H1 (cell line): ENCODE data around the gene CACNA1C. TPM values are rescaled to one million over a fixed set of nuclear protein-coding genes. Genes with fewer than 3 reads are reported as not detected.

Experiments used
- CTCF ChIA-PET: fragments of 300-600 bp; sonication (Branson Sonifier 250); formaldehyde crosslinking; loops from one replicate; lab custom pipeline; 2021; ENCODE audit not compliant: partially characterized antibody; lab: Charles Lee
- POLR2A ChIA-PET: fragments of 300-600 bp; sonication (Branson Sonifier 250); formaldehyde crosslinking; loops from one replicate; lab custom pipeline; 2021; ENCODE audit warnings: inconsistent platforms; ENCODE audit not compliant: partially characterized antibody; lab: Charles Lee
- DNase-seq, 2 experiments: peaks; one replicate each; pipeline versions ENCODE4 v3.0.0 to v3.0.0-alpha.2; 2010 to 2022; ENCODE audit warnings: low spot score in 2 of 2, low read depth in 1 of 2, mixed read lengths in 1 of 2
- FAIRE-seq: peaks from 2 replicates; lab custom pipeline; 2011; peaks lifted over from hg19 to GRCh38; lab: Jason Lieb, UNC
- H2AFZ ChIP-seq: 2 replicates; pipeline ENCODE4 v1.8.1; 2012; ENCODE audit warnings: low read length, inconsistent platforms
- H2AK5ac ChIP-seq: 2 replicates; pipeline ENCODE4 v1.6.1; 2013; ENCODE audit warnings: low read depth, low read length
- H2BK120ac ChIP-seq: replicated peaks from 2 replicates; pipeline ENCODE3; 2013; ENCODE audit warnings: low read depth, low read length, inconsistent platforms
- H2BK12ac ChIP-seq: 2 replicates; pipeline ENCODE4 v1.6.1; 2013; ENCODE audit warnings: low read depth, low read length
- H2BK15ac ChIP-seq: 2 replicates; pipeline ENCODE4 v1.6.1; 2013; ENCODE audit warnings: low read length
- H2BK20ac ChIP-seq: 2 replicates; pipeline ENCODE4 v1.6.1; 2013; ENCODE audit warnings: low read length
- H2BK5ac ChIP-seq: 2 replicates; pipeline ENCODE4 v1.6.1; 2013; ENCODE audit warnings: low read depth, low read length
- H3K14ac ChIP-seq: 2 replicates; pipeline ENCODE4 v1.6.1; 2013; ENCODE audit warnings: inconsistent platforms; ENCODE audit not compliant: insufficient read length
- H3K18ac ChIP-seq: 2 replicates; pipeline ENCODE4 v1.6.1; 2013; ENCODE audit warnings: low read length; ENCODE audit errors: extremely low read depth
- H3K23ac ChIP-seq: 2 replicates; pipeline ENCODE4 v1.6.1; 2013; ENCODE audit warnings: inconsistent platforms; ENCODE audit not compliant: insufficient read length
- H3K23me2 ChIP-seq: 2 replicates; pipeline ENCODE4 v1.6.1; 2013; ENCODE audit warnings: low read depth, low read length
- H3K27ac ChIP-seq: 2 replicates; pipeline ENCODE4 v1.6.1; 2011; ENCODE audit warnings: low read depth, low read length, inconsistent platforms
- H3K27me3 ChIP-seq, 4 experiments: replicated peaks in 1 of 4; 1 replicate in 1 of 4; 2 replicates in 3 of 4; pipeline versions ENCODE4 v1.6.1 to v1.8.1; 2011 to 2013; ENCODE audit warnings: low read length in 3 of 4, mild to moderate bottlenecking in 3 of 4, inconsistent platforms in 2 of 4, mixed read lengths in 2 of 4, moderate library complexity in 1 of 4; ENCODE audit not compliant: control insufficient read depth in 3 of 4, insufficient read depth in 3 of 4; ENCODE audit errors: extremely low read depth in 1 of 4
- H3K36me3 ChIP-seq, 4 experiments: 2 replicates each; pipeline versions ENCODE4 v1.6.1 to v1.8.1; 2011 to 2013; ENCODE audit warnings: mild to moderate bottlenecking in 4 of 4, low read length in 3 of 4, moderate library complexity in 2 of 4, control low read depth in 1 of 4, inconsistent platforms in 1 of 4; ENCODE audit not compliant: insufficient read depth in 4 of 4, control insufficient read depth in 2 of 4
- H3K4ac ChIP-seq: replicated peaks from 2 replicates; pipeline ENCODE3; 2013; ENCODE audit warnings: low read length, low read depth, mixed read lengths, inconsistent platforms; ENCODE audit not compliant: insufficient read length
- H3K4me1 ChIP-seq, 4 experiments: replicated peaks in 1 of 4; 1 replicate in 1 of 4; 2 replicates in 3 of 4; pipeline versions ENCODE4 v1.6.1 to v1.8.1; 2011 to 2013; ENCODE audit warnings: low read length in 3 of 4, inconsistent platforms in 2 of 4, mixed read lengths in 1 of 4; ENCODE audit not compliant: insufficient read depth in 4 of 4, control insufficient read depth in 3 of 4
- H3K4me2 ChIP-seq, 2 experiments: 2 replicates each; pipeline versions ENCODE4 v1.6.1 to v1.8.1; 2011 to 2013; ENCODE audit warnings: low read depth in 2 of 2, low read length in 2 of 2, control low read depth in 1 of 2, inconsistent platforms in 1 of 2, mild to moderate bottlenecking in 1 of 2; ENCODE audit not compliant: insufficient read depth in 1 of 2
- H3K4me3 ChIP-seq, 4 experiments: fragments of 200-600, 300-600 bp in 1 of 4; sonication (generic), shearing (Covaris generic), sonication (Bioruptor Twin) in 1 of 4; 2 replicates each; pipeline versions ENCODE4 v1.5.1 to v1.8.1; 2011 to 2016; ENCODE audit warnings: low read length in 4 of 4, low read depth in 3 of 4, control low read depth in 2 of 4, inconsistent platforms in 2 of 4, mild to moderate bottlenecking in 2 of 4, mixed read lengths in 1 of 4, moderate library complexity in 1 of 4; ENCODE audit not compliant: insufficient read depth in 2 of 4; ENCODE audit errors: extremely low read depth in 1 of 4
- H3K56ac ChIP-seq: replicated peaks from 2 replicates; pipeline ENCODE3; 2013; ENCODE audit warnings: low read depth, mild to moderate bottlenecking, mixed read lengths, low read length, inconsistent platforms; ENCODE audit not compliant: insufficient read length
- H3K79me1 ChIP-seq: 2 replicates; pipeline ENCODE4 v1.6.1; 2013; ENCODE audit warnings: low read depth, low read length, control low read depth
- H3K79me2 ChIP-seq, 2 experiments: 2 replicates each; pipeline versions ENCODE4 v1.6.1 to v1.8.1; 2012 to 2013; ENCODE audit warnings: low read length in 2 of 2, mild to moderate bottlenecking in 2 of 2, inconsistent platforms in 1 of 2; ENCODE audit not compliant: insufficient read depth in 2 of 2, control insufficient read depth in 1 of 2
- H3K9ac ChIP-seq, 4 experiments: replicated peaks in 1 of 4; 1 replicate in 1 of 4; 2 replicates in 3 of 4; pipeline versions ENCODE4 v1.6.1 to v1.8.1; 2011 to 2013; ENCODE audit warnings: low read depth in 3 of 4, low read length in 3 of 4, control low read depth in 2 of 4, mild to moderate bottlenecking in 2 of 4, moderate library complexity in 2 of 4, inconsistent platforms in 1 of 4; ENCODE audit errors: extremely low read depth in 1 of 4
- H3K9me3 ChIP-seq, 2 experiments: 2 replicates each; pipeline versions ENCODE4 v1.6.1 to v1.8.1; 2012 to 2013; ENCODE audit warnings: mild to moderate bottlenecking in 2 of 2, moderate library complexity in 2 of 2, control low read depth in 1 of 2, inconsistent platforms in 1 of 2, low read depth in 1 of 2, low read length in 1 of 2, mixed read lengths in 1 of 2; ENCODE audit not compliant: insufficient read depth in 2 of 2
- H4K20me1 ChIP-seq, 2 experiments: replicated peaks in 1 of 2; 2 replicates each; pipeline versions ENCODE3 to v1.8.1; 2011 to 2013; ENCODE audit warnings: inconsistent platforms in 2 of 2, low read length in 2 of 2, mild to moderate bottlenecking in 1 of 2; ENCODE audit not compliant: insufficient read depth in 2 of 2, control insufficient read depth in 1 of 2
- H4K5ac ChIP-seq: 2 replicates; pipeline ENCODE4 v1.6.1; 2013; ENCODE audit warnings: low read length, low read depth, mixed read lengths, inconsistent platforms; ENCODE audit not compliant: insufficient read length
- H4K8ac ChIP-seq: 2 replicates; pipeline ENCODE4 v1.8.0; 2013; ENCODE audit warnings: mild to moderate bottlenecking, moderate library complexity, low read length, inconsistent platforms; ENCODE audit not compliant: insufficient read depth; ENCODE audit errors: extremely low read depth
- H4K91ac ChIP-seq: replicated peaks from 2 replicates; pipeline ENCODE3; 2013; ENCODE audit warnings: low read length, mixed read lengths, inconsistent platforms; ENCODE audit not compliant: insufficient read length
- ASH2L ChIP-seq: fragments of 200-600, 300-600 bp; sonication (generic); IDR thresholded peaks from one replicate; pipeline ENCODE4 v1.7.1; 2017; ENCODE audit warnings: low read length
- BCL11A ChIP-seq, 2 experiments: IDR thresholded peaks; one replicate each; pipeline ENCODE4 v1.6.1; 2011; ENCODE audit warnings: low read depth in 2 of 2, low read length in 2 of 2, mild to moderate bottlenecking in 2 of 2
- CBX5 ChIP-seq: fragments of 300-800, 300-1000 bp; sonication (generic); IDR thresholded peaks from 2 replicates; pipeline ENCODE4 v1.7.1; 2016; ENCODE audit warnings: antibody characterized with exemption, low read length, low read depth
- CEBPB ChIP-seq: IDR thresholded peaks from 2 replicates; pipeline ENCODE4 v1.6.1; 2012; ENCODE audit warnings: low read depth, low read length
- E2F6 ChIP-seq: IDR thresholded peaks from 2 replicates; pipeline ENCODE4 v1.6.1; 2012; ENCODE audit warnings: inconsistent platforms
- JUND ChIP-seq: IDR thresholded peaks from 2 replicates; pipeline ENCODE4 v1.6.1; 2011; ENCODE audit warnings: mild to moderate bottlenecking, improper control_type of control experiment, low read length
- KDM4A ChIP-seq: IDR thresholded peaks from one replicate; pipeline ENCODE4 v1.7.1; 2012; ENCODE audit warnings: low read depth, mild to moderate bottlenecking, moderate library complexity, low read length, inconsistent platforms; ENCODE audit not compliant: severe bottlenecking
- NANOG ChIP-seq: IDR thresholded peaks from 2 replicates; pipeline ENCODE4 v1.6.1; 2011; ENCODE audit warnings: low read length, low read depth, mild to moderate bottlenecking, inconsistent platforms; ENCODE audit not compliant: insufficient read depth, poor library complexity, severe bottlenecking
- PHF8 ChIP-seq: fragments of 200-600 bp; sonication (generic); conservative IDR thresholded peaks from 2 replicates; pipeline ENCODE4 v1.7.1; 2012; ENCODE audit warnings: low read depth, mild to moderate bottlenecking, inconsistent platforms, low read length, moderate library complexity
- POLR2A ChIP-seq, 2 experiments: IDR thresholded peaks; 1 replicate in 1 of 2; 2 replicates in 1 of 2; pipeline ENCODE4 v1.6.1; 2011; ENCODE audit warnings: low read depth in 2 of 2, low read length in 2 of 2, mild to moderate bottlenecking in 2 of 2; ENCODE audit errors: control extremely low read depth in 1 of 2
- SIRT6 ChIP-seq: IDR thresholded peaks from one replicate; pipeline ENCODE4 v1.7.1; 2012; ENCODE audit warnings: low read length, inconsistent platforms
- SP2 ChIP-seq: IDR thresholded peaks from 2 replicates; pipeline ENCODE4 v1.6.1; 2012; ENCODE audit warnings: mild to moderate bottlenecking, low read length, inconsistent platforms
- TAF7 ChIP-seq: optimal IDR thresholded peaks from 2 replicates; pipeline ENCODE3; 2011; ENCODE audit warnings: low read depth, mild to moderate bottlenecking, inconsistent platforms, low read length, moderate library complexity, borderline replicate concordance
- TEAD4 ChIP-seq: IDR thresholded peaks from 2 replicates; pipeline ENCODE4 v1.6.1; 2012; ENCODE audit warnings: low read depth, low read length, inconsistent platforms, mixed read lengths
- ZNF274 ChIP-seq: IDR thresholded peaks from 2 replicates; pipeline ENCODE4 v1.7.0; 2012; ENCODE audit warnings: low read length, borderline replicate concordance; ENCODE audit errors: extremely low read depth
- WGBS, 2 experiments: shearing (Covaris generic) in 1 of 2; methylation state at CpG; one replicate each; pipeline versions ENCODE4 v1.1.6 to v1.1.7; 2013 to 2015; ENCODE audit warnings: low lambda C conversion rate in 2 of 2, mixed read lengths in 2 of 2, inconsistent platforms in 1 of 2, low coverage in 1 of 2, missing lambda C conversion rate in 1 of 2; ENCODE audit not compliant: insufficient replicate concordance in 2 of 2, insufficient coverage in 1 of 2, insufficient read length in 1 of 2; ENCODE audit errors: extremely low coverage in 1 of 2, missing lambda C conversion rate in 1 of 2; 5-methylcytosine and 5-hydroxymethylcytosine counted together
- polyA plus RNA-seq, 7 experiments: library from polyadenylated mRNA; depleted of rRNA in 3 of 7; stranded (reverse) in 5 of 7; unstranded in 2 of 7; fragments of >200 nt in 5 of 7; fragments of 200-250 nt in 2 of 7; gene quantifications; 1 replicate in 5 of 7; 2 replicates in 1 of 7; 4 replicates in 1 of 7; pipeline versions ENCODE4 v1.2.1 to v1.2.3, GENCODE V29; 2011 to 2013; ENCODE audit warnings: missing spikeins in 2 of 7, mixed read lengths in 2 of 7
- total RNA-seq: library from RNA; stranded (reverse); fragmentation: NEBNext Ultra II Directional; extraction: Animal tissue kit (Norgen Biotek cat#: 25700); gene quantifications from 2 replicates; pipeline ENCODE4 v1.2.1, GENCODE V29; 2021

CACNA1C gene
- total and polyA plus RNA-seq, 2 of the 8 experiments (the other 6 are each of a cell fraction or from before 2014, with no cell fraction given), result 1.3 TPM

- Histone ChIP-seq H3K9ac (no peak overlapping the region), H3K79me2 (no peaks in the 10 kb centered on the region), H3K36me3 (no peaks in the 10 kb centered on the region), H3K18ac (no peak overlapping the region), H3K23me2 (no peaks in the 10 kb centered on the region), H2BK5ac (no peak overlapping the region), H2AFZ (no peak overlapping the region), H3K4ac (no peak overlapping the region), H2BK12ac (0 out of 2 replicates have a peak overlapping the region, but pooled peaks have one; percentile 39), H3K56ac (no peak overlapping the region), H4K5ac (no peak overlapping the region), H3K14ac (no peak overlapping the region), H2BK120ac (no peak overlapping the region), H3K27ac (no peak overlapping the region), H2BK20ac (no peak overlapping the region), H3K79me1 (no peaks in the 10 kb centered on the region), H4K8ac (no peak overlapping the region), H3K4me1 (no peaks in the 10 kb centered on the region), H3K4me3 (no peak overlapping the region), H4K20me1 (no peaks in the 10 kb centered on the region), H3K27me3 (0 out of 7 replicates have a peak, but pooled peaks cover 0 to 4% (median 0%) of the 10 kb centered on the region in 4 experiments), H3K4me2 (no peak overlapping the region), H3K9me3 (no peaks in the 10 kb centered on the region), H2BK15ac (0 out of 2 replicates have a peak overlapping the region, but pooled peaks have one; percentile 29), H4K91ac (no peak overlapping the region), H3K23ac (no peak overlapping the region), H2AK5ac (no peak overlapping the region)
- DNase-seq (no peak), FAIRE-seq (no peak)
- ChIA-PET POLR2A (no interaction called here), CTCF (interaction anchor here (0.8 to 1.1 kb wide), 2 partner anchors 29 to 78 kb away, joined by 3 read pairs; no protein-coding TSS in a partner anchor)
- no peak for TF ChIP-seq ASH2L
- no peak for TF ChIP-seq JUND
- TF ChIP-seq PHF8, result no peak
- no peak for TF ChIP-seq CBX5
- TF ChIP-seq TEAD4, result no peak
- no peak for TF ChIP-seq E2F6
- TF ChIP-seq POLR2A (IDR thresholded peaks at IDR 0.05; ENCODE audit: control extremely low read depth in 1 of 2, low read depth in 2 of 2, low read length in 2 of 2), result no peak
- TF ChIP-seq NANOG, result no peak
- TF ChIP-seq KDM4A, result no peak
- TF ChIP-seq SP2, result no peak
- no peak for TF ChIP-seq BCL11A (IDR thresholded peaks at IDR 0.05; ENCODE audit: low read depth in 2 of 2, low read length in 2 of 2)
- no peak for TF ChIP-seq ZNF274
- TF ChIP-seq CEBPB, result no peak
- no peak for TF ChIP-seq SIRT6
- no peak for TF ChIP-seq TAF7
- 88% methylated on average over 13 of the region's 13 CpGs; no CpG with 5 or more reads in 1 of the 2 experiments for WGBS, 2 experiments
These were observed 59.0 kb downstream of the CACNA1C start for GRCh38 chr12:2111826-2112225.
